Measurements from ENCODE around the gene FBXW7.

Gene FBXW7

DNA sequence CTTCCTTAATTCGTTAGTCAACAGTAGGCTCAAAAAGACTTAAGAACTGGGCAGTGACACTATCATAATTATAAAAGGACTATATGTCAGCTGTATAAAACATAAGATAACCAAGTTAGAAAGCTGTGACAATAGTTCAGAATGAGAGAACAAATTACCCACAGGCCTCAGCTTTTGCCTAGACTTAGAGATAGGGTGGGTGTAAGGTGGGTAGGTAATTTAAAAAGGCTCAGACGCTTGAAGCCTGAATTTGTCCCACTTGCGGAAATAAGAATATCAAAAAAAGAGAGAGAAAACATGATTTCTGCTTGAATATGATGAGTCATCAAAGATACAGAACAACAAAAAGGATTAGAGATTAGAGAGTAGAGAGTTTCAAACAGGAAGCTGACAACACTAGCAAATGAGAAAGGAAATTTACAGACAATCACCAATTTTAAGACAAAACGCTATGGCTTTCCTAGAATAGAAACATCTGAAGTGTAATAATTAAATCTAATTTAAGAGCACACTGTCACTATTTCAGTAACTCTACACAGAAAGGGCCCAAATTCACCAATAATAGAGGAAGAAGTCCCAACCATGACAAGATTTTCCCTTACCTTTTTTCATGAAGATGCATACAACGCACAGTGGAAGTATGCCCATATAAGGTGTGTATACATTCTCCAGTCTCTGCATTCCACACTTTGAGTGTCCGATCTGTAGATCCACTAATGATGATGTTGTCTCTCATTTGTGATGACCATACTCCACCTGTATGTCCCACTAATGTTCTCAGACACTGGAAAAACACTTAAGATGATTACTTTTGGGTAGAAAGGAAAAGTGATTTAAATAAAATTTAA, 208.1 kb downstream of the FBXW7 start:
- no peak for DNase-seq

DNA sequence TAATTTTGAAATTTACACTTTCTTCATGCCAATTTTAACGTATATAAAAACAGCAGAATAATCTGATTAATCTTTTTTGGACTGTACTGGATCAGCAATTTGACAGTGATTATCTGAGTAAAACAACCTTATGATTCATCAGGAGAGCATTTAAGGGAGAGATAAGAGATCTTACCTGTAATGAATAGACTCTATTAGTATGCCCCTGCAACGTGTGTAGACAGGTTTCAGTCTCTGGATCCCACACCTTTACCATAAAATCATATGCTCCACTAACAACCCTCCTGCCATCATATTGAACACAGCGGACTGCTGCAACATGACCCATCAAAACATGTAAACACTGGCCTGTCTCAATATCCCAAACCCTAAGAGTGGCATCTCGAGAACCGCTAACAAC, 210.1 kb downstream of the FBXW7 start:
- no peak for DNase-seq

DNA sequence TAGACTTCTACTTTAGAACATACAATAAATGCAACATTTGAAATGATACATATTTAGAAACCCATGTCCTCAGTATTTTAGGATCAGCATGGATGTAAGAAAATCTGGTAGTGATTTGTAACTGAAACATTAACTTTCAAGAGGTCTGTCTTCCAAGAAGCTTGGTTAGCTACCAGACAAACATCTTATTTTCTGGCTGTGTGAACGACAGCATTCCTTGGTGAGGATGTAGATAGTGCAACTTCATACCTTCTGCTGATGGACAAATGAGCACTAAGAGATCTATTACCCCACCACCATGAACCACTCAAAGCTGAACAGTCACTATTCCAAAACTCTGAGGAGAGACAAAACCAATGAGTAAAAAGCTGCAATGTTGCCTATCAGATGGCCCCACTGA, 212.7 kb downstream of the FBXW7 start:
- DNase-seq = no peak

DNA sequence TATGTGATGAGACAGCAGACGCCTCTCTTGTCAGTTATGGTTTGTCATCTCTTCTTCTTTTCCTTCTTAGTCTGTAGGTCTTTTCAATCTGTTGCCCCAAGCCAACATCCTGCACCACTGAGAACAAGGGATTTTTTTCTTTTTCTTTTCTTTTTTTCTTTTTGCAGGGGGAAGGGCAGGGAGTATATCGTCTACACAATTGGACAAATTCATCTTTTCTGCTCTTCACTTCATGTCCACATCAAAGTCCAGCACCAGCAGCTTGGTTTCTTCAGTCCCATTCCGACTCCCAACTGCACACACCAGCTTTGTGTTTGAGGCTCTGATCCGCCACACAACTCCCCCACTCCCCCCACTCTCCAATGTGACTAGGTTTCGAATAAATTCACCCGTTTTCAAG, 213.2 kb downstream of the FBXW7 start:
- no peak for DNase-seq

DNA sequence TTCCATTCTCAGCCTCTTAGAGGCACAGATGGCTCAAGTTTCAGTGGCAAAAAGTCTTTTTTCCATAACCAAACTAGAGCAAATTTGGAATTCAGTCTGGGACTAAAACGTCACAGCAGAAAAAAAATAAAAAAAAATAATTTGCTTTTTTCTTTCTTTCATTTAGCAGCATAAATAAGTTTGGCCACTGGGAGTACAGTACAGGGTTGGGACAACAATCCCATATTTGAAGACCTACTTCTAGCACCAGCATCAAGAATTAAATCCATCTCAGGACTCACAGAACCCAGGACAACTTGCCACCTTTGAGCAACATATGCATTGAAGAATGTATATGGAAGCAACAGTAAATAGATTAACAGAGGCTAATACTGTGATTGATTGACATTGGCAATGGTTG, 214.0 kb downstream of the FBXW7 start:
- no peak for DNase-seq

DNA sequence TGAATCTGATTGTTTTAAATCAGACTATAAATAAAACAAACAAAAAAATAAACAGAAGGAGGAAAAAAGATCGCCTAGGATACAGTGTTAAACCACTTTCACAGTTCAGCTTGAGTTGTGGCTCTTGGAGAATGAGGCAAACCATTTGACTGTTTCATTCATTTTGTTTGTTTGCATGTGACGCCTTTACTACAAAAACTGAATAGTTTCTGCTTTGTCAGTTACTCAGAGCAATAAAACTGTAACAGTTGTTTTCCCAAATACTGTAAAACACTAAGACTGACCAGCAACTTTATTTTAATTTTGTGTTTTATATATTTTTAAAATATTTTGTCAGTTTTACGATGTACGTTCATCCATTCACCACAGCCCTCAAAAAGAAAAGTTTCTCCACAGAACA, 214.5 kb downstream of the FBXW7 start:
- no peak for DNase-seq

DNA sequence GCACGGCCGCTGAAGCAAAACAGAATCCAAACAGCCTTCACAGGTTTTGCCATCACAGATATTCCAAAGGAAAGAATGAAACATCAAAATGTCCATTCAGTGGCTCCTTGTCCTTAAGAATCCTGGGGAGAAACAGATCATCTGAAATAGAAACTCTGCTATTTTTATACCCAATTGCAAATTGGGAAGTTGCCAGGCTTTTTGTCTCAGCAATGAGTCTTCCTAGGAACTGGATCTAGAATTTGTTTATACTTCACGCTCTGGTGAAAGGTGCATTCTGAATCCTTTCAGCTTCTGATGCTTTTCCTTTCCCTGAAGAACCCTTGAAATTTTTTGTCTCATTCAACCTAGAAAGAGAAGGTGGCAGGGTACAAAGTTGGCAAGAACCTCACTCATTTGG, 218.9 kb downstream of the FBXW7 start:
- peak; percentile 12 for DNase-seq

DNA sequence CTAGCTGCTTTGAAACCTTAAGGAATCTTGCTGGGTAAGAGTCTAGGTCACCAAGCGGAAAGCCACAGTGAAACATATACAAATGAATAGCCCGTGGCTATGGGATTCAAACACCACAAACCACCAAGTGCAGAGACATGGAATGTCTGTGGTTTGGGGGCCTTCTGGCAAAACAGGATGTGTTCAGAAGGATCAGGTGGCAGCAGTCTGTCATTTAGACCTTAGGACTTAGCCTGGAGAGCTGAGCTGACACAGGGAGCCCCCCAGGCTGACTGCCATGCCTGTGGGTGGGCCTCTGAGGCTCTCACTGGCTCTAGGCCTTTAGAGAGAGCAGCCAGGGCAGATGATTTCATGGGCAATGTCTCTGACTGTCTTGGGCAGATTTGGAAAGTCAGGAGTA, 225.6 kb downstream of the FBXW7 start:
- peak; percentile 78 for DNase-seq

DNA sequence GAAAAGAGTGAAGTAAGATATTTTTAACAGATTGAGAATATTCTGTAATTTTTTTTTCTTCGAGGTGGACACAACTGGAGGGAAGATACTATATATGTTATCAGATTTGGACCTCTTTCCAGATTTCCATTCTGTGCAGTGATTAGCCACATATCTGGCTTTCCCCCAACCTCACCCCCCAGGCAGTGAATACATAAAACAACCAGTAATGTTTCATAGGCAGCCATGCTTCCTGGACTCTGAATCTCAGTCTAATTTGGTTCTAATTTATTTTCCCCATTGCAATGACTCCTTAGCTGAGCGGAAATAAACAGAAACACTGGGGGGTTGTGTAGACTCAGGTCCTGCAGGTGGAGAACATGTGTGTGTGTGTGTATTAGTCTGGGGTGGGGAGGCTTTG, 226.5 kb downstream of the FBXW7 start:
- DNase-seq = no peak

DNA sequence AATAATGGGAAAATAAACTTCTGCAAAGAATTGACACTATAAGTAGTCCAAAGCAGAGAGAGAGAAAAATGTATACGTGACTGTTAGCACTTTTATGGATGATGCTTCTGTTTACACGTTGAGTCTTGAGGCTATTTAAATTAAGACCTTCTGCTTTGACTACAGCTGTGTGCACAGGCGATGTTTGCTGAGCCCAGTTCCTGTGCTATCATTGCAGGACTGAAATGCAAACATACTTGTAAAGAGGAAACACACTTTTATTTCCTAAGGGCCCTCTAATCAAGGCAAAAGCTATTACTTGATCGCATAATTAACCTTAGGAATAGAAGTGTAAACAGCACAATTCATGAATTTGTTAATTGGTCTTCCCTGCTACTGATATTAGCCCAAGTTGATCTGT, 226.9 kb downstream of the FBXW7 start:
- no peak for DNase-seq

DNA sequence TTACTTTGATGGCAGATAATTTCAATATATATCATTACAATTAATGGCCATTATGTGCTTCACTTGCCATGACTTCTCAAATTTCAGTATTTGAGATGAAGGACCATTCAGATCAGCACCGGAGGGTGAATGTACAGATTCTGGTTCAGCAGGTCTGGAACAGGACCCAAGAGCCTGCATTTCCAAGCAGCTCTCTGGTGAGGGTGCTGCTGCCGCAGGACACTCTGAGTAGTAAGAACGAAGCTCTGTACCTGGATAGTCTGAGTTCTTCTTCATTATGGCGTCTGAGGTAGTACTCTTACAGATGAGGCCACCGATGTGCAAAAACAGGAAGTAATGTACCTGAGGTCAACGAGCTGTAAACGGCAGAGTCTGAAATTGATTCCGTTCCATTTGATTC, 228.2 kb downstream of the FBXW7 start:
- no peak for DNase-seq

DNA sequence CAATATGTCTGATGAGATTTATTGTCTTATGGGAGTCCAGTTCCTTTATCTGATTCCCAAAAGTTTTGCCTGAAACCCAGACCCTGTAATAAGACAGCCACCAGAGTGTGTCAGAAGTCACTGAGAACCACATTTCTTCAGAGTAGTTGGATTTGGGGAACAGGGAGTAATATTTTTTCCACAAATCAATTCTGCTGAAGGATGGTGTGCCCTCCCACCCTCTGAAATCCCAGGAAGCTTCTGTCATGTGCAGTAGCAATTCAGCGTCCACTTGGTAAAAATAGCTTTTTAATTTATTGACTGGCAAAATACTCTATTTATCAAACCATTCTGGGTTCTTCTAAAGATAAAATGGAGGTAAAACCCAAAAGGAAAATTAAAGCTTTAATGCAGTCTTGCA, 229.4 kb downstream of the FBXW7 start:
- DNase-seq = no peak

DNA sequence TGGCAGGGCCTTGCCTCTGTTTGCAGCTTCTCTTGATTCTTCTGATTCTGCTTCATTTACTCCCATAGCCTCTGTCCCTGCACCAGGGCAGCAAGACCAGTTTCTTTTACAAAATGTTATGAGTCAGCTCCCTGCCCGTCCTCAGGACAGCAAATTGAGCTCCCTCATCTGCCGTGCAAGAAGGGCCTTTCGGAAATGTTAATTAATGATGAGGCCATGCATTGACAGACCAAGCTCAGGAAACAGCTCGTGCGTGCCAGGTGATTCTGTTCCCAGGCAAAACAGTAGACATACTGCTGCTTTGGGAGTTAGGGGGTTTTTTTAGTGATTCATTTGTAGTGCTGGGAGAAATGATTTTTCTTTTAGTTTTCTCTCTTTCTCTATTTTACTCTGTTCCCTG, 231.7 kb downstream of the FBXW7 start:
- DNase-seq = no peak

DNA sequence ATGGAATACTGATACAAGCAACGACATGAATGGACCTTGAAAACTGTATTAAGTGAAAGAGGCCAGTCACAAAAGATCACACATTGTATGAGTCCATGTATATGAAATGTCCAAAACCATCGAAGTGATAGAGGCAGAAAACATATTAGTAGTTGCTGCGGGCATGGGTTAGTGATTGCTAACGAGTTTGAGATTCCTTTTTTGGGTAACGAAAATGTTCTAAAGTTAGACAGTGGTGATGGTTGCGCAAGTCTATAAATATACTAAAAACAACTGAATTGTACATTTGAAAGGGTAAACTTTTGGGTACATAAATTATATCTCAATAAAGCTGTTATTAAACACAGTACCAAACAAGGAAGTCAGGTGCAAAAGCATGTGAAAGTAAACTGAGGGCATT, 234.5 kb downstream of the FBXW7 start:
- DNase-seq = no peak

DNA sequence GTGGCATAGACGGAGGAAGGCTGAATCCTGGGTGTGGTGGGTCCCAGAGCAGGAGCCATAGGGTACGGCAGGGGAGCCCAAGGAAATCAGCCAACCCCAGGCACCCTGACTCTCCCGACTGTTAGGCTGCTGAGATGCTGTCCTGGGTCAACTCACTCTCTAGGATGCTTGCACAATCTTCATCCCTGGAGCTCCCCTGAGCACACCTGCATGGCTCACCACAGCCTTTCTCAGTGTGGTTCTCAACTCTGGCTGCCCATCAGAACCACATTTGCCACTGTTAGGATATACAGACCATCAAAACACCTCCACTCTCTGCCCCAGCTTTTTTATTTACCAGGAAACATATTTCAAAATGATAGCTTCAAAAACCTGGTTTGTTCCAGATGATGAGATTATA, 236.3 kb downstream of the FBXW7 start:
- no peak for DNase-seq

DNA sequence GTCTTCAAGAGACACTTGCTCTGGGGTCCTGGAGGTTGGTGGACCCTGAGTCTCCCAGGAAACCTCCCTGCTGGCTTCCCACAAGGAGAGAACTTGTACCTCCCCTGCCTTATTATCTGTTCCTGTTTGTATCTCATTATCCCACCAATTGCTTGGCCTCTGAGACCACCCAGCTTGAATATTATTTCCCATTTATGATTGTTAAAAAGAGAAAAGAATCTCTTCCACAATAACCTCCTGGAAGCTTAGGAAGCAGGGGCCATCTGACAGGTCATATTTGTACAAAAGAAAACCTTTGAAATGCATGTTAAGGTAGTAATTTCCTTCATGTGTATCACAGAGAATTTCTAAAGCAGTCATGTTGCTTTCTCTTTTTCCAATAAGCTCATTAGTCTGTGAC, 239.5 kb downstream of the FBXW7 start:
- DNase-seq = no peak

DNA sequence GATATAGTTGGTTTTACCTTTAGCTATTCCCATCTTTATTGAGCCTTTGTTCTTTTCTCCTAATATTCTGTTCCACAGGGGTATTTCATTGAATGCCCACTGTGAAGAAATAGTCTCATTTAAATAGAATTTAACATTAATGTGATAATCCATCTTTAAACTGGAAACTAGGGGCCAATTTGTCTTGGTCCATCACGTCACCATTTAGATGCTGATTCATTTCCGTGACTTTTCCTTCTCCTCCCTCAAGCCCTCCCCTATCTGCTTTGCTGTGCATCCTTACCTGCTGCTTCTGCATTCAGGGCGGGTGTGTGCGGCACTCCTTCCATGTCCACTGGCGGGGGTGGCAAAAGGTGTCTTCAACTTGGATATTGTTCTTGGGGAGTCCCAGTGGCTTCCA, 241.1 kb downstream of the FBXW7 start:
- no peak for DNase-seq

DNA sequence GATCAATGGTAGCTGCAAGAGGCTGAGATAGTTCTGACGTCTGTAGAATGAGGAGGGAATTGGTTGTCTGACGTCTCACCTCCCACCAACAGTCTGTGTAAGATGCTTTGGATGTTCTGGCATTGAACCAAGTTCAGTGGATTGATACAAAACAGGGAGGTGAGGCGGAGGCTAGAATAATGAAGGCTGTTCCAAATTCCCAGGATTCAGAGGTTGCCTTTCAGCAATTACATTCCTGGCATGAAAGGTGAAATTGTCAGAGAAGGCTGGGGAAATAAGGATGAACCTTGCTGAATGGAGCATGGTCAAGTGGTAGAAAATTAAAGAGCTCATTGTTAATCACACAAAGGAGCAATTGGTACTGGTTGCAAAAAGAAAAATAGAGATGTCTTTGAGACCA, 241.6 kb downstream of the FBXW7 start:
- DNase-seq = no peak

DNA sequence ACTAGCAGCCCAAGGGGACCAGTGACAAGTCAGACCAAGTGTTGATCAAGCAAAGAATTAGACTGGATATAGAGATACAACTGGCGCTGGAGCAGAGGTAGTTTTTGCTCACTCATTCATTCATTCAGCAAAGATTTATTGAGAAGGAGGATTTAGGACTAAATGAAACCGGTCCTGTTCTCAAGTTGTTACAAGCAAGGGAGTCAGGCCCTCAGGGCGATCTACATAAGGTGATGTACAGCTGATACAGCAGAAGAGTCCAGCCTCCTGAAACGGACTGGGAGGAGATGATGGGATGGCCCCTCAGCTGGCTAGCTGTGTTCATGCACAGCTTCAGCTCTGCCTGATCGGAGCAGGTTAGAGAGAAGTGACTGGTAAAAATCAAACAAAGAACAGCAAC, 242.4 kb downstream of the FBXW7 start:
- no peak for DNase-seq

DNA sequence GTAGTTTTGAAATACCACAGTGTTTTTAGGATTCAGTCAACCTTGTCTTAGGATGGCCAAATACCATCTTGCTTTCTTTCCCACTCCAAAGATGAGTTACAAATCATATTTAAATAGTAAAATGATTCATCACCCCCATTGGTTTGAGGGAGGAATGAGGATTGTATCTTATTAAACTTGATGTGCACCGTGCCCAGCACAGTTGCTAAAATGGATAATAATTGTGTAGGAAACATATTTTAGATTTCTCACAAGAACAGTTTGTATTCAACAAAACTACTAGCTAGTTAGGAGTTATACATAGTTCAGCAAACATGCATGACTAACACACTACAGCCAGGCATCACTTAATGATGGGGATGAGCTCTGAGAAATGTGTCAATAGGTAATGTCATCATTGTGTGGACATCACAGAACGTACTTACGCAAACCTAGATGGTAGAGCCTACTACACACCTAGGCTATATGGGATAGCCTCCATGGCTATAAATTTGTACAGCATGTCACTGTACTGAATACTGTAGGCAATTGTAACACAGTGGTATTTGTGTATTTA, 245.4 kb downstream of the FBXW7 start:
- no peak for DNase-seq

DNA sequence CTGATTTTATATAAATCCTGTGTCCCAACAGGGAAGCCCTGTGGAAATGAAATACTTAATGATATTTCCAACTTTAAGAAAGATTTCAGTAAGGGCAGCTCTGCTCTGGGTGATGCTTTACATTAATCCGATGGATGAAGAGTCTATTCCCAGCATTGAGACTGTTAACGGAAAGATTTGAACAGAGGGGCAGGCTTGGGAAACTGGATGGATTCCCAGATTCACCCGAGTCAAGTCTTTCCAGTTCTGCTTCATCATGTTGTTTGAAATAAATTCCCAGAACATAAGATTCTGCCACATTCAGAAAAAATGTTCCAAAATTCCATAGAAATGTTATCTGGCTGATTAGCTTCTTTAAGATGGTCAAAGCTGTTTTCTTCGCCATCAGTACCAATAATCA, 246.0 kb downstream of the FBXW7 start:
- no peak for DNase-seq

DNA sequence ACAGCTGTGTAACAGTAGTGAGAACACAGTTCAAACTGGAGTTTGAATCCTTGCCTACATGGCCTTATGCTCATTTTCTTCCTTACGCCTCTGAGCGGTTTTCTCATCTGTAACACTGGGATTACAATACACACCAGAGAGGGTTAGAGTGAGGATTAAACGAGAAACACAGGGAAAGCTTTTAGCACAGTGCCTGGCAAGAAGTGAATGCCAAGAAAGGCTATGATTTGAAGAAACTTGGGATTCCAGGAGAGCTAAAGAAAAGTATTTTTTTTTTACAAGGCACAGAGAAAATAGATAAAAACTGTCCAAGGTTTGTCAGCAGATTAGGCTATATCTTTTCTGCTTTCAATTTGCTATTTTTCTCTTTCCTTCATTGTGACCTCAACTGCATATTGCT, 246.4 kb downstream of the FBXW7 start:
- no peak for DNase-seq

DNA sequence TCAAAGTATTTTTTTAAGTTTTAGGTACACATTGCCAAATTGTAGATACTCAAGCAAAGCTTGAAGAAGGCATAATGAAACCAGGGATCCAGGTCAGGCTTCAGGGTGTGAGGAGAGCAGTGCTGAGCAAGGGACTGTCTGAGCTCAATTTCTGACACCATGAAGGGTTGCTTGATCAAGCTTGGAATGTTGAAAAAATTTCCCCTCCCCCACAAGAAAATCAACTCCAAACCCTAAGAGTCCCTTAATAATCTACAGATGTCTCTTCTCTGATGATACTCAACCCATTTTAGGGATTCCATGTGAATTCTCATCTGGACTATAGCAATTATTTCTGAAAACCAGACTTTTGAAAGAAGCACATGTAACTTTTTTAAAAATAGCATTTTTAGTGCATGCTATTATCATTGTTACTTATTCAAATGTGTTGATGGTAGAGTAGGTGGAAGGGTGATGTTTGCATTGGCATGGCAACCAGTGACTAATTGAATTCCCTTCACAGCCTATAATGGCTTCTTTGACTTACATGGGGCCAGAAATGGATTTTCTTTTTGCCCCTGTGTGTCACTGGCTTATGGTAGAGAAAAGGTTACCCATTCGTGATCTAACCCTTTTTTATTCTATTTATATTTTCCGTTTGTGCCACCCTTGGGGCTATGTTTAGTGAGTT, 252.0 kb downstream of the FBXW7 start:
- peak; percentile 13 for DNase-seq

DNA sequence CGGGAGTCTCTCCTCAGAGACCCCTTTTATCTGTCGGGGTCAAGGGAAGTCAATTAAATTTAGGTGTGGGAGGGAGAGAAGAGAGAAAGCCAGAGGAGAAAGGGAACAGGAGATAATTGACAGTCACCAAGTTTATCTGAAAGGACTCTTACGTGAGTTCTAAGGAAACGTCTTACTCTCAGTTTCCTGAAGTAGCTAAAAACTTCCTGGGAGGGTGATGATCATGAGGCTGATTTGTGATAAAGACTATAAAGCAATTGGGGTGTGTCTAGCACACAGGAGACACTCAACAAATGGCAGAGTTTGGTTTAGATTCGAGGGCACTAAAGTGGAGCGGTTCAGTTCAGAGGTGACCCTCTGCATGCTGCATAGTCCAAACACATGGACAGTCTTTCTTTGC, 254.1 kb downstream of the FBXW7 start:
- no peak for DNase-seq
